ENCODE measurements around the gene RGMB.

Gene RGMB

GRCh38 chr5:98827588-98828284 is 54.3 kb downstream of the RGMB start:
- no peak overlapping the region for H3K4me3 ChIP-seq (ENCODE audit: low read depth, low read length)
- TF ChIP-seq CTCF (IDR thresholded peaks at IDR 0.05; ENCODE audit: low read depth, low read length) (no peak), MAX (IDR thresholded peaks at IDR 0.05; ENCODE audit: low read depth, low read length) (no peak), POLR2A (IDR thresholded peaks at IDR 0.05; ENCODE audit: extremely low read depth, insufficient read length) (no peak), MYC (IDR thresholded peaks at IDR 0.05; ENCODE audit: low read depth, low read length) (no peak)
- DNase-seq (ENCODE audit: low read depth), result no peak

GRCh38 chr5:98836175-98836574 is 62.7 kb downstream of the RGMB start:
- no peak for TF ChIP-seq CTCF (IDR thresholded peaks at IDR 0.05; ENCODE audit: low read depth, low read length)
- TF ChIP-seq POLR2A (IDR thresholded peaks at IDR 0.05; ENCODE audit: extremely low read depth, insufficient read length), result no peak
- TF ChIP-seq MAX (IDR thresholded peaks at IDR 0.05; ENCODE audit: low read depth, low read length), result no peak
- TF ChIP-seq MYC (IDR thresholded peaks at IDR 0.05; ENCODE audit: low read depth, low read length), result no peak
- H3K4me3 ChIP-seq (ENCODE audit: low read depth, low read length), result no peak overlapping the region
- no peak for DNase-seq (ENCODE audit: low read depth)

GRCh38 chr5:98839469-98840383 is 66.3 kb downstream of the RGMB start:
- no peak for TF ChIP-seq MAX (IDR thresholded peaks at IDR 0.05; ENCODE audit: low read depth, low read length)
- TF ChIP-seq MYC (IDR thresholded peaks at IDR 0.05; ENCODE audit: low read depth, low read length), result no peak
- no peak for TF ChIP-seq CTCF (IDR thresholded peaks at IDR 0.05; ENCODE audit: low read depth, low read length)
- TF ChIP-seq POLR2A (IDR thresholded peaks at IDR 0.05; ENCODE audit: extremely low read depth, insufficient read length), result no peak
- DNase-seq (ENCODE audit: low read depth), result peak; percentile 4
- H3K4me3 ChIP-seq (ENCODE audit: low read depth, low read length), result no peak overlapping the region

- no peak for DNase-seq (ENCODE audit: low read depth)
- no peak overlapping the region for H3K4me3 ChIP-seq (ENCODE audit: low read depth, low read length)
- no peak for TF ChIP-seq CTCF (IDR thresholded peaks at IDR 0.05; ENCODE audit: low read depth, low read length)
- TF ChIP-seq MYC (IDR thresholded peaks at IDR 0.05; ENCODE audit: low read depth, low read length), result no peak
- TF ChIP-seq POLR2A (IDR thresholded peaks at IDR 0.05; ENCODE audit: extremely low read depth, insufficient read length), result no peak
- no peak for TF ChIP-seq MAX (IDR thresholded peaks at IDR 0.05; ENCODE audit: low read depth, low read length)
Measured at GRCh38 chr5:98840946-98841345, 67.5 kb downstream of the RGMB start.

- TF ChIP-seq MAX (IDR thresholded peaks at IDR 0.05; ENCODE audit: low read depth, low read length), result no peak
- no peak for TF ChIP-seq MYC (IDR thresholded peaks at IDR 0.05; ENCODE audit: low read depth, low read length)
- TF ChIP-seq CTCF (IDR thresholded peaks at IDR 0.05; ENCODE audit: low read depth, low read length), result no peak
- no peak for TF ChIP-seq POLR2A (IDR thresholded peaks at IDR 0.05; ENCODE audit: extremely low read depth, insufficient read length)
- no peak overlapping the region for H3K4me3 ChIP-seq (ENCODE audit: low read depth, low read length)
- no peak for DNase-seq (ENCODE audit: low read depth)
Measured at GRCh38 chr5:98843481-98843880, 70.0 kb downstream of the RGMB start.

Data from NB4 (cell line).